ENCODE measurements around the gene VSX1. TPM values are rescaled to one million over a fixed set of nuclear protein-coding genes. Genes with fewer than 3 reads are reported as not detected.

The VSX1 gene
- polyA plus RNA-seq, 2 donors: not detected

GRCh38 chr20:25050082-25050481, 31.9 kb downstream of the VSX1 start:
- Histone ChIP-seq H3K36me3 (ENCODE audit: control insufficient read depth in 2 of 2, insufficient read depth in 2 of 2, low read length in 1 of 2) (peaks cover 3 to 19% of the 10 kb centered on the region in 2 donors), H3K4me1 (ENCODE audit: control insufficient read depth in 2 of 2, insufficient read depth in 2 of 2, low read length in 1 of 2) (peaks cover 24 to 47% of the 10 kb centered on the region in 2 donors), H3K27ac (ENCODE audit: low read depth in 2 of 2, low read length in 1 of 2) (peak overlapping the region in 1 of 2 donors; percentile 45), H3K9me3 (ENCODE audit: control insufficient read depth in 2 of 2, insufficient read depth in 1 of 2, low read depth in 1 of 2, low read length in 1 of 2) (no peaks in the 10 kb centered on the region), H3K27me3 (ENCODE audit: control insufficient read depth in 1 of 2, insufficient read depth in 2 of 2, low read length in 2 of 2) (no peaks in the 10 kb centered on the region), H3K4me3 (ENCODE audit: low read depth in 1 of 2, low read length in 2 of 2) (no peak overlapping the region)
- 71 to 72% methylated on average over 7 of the region's 7 CpGs for WGBS, 2 donors

GRCh38 chr20:25049261-25050060, 32.5 kb downstream of the VSX1 start:
- Histone ChIP-seq H3K36me3 (ENCODE audit: control insufficient read depth in 2 of 2, insufficient read depth in 2 of 2, low read length in 1 of 2) (peaks cover 3 to 19% of the 10 kb centered on the region in 2 donors), H3K9me3 (ENCODE audit: control insufficient read depth in 2 of 2, insufficient read depth in 1 of 2, low read depth in 1 of 2, low read length in 1 of 2) (no peaks in the 10 kb centered on the region), H3K27ac (ENCODE audit: low read depth in 2 of 2, low read length in 1 of 2) (peak overlapping the region; percentile 26 to 61), H3K4me3 (ENCODE audit: low read depth in 1 of 2, low read length in 2 of 2) (no peak overlapping the region), H3K27me3 (ENCODE audit: control insufficient read depth in 1 of 2, insufficient read depth in 2 of 2, low read length in 2 of 2) (no peaks in the 10 kb centered on the region), H3K4me1 (ENCODE audit: control insufficient read depth in 2 of 2, insufficient read depth in 2 of 2, low read length in 1 of 2) (peaks cover 24 to 48% of the 10 kb centered on the region in 2 donors)
- WGBS, 2 donors: 69 to 75% methylated on average over 16 of the region's 16 CpGs

- 51 to 52% methylated on average over 8 of the region's 8 CpGs for WGBS, 2 donors
- H3K36me3 ChIP-seq (ENCODE audit: control insufficient read depth in 2 of 2, insufficient read depth in 2 of 2, low read length in 1 of 2): peaks cover 3 to 19% of the 10 kb centered on the region in 2 donors
- H3K4me3 ChIP-seq (ENCODE audit: low read depth in 1 of 2, low read length in 2 of 2): no peak overlapping the region
- no peaks in the 10 kb centered on the region for H3K27me3 ChIP-seq (ENCODE audit: control insufficient read depth in 1 of 2, insufficient read depth in 2 of 2, low read length in 2 of 2)
- peaks cover 25 to 45% of the 10 kb centered on the region in 2 donors for H3K4me1 ChIP-seq (ENCODE audit: control insufficient read depth in 2 of 2, insufficient read depth in 2 of 2, low read length in 1 of 2)
- H3K9me3 ChIP-seq (ENCODE audit: control insufficient read depth in 2 of 2, insufficient read depth in 1 of 2, low read depth in 1 of 2, low read length in 1 of 2): no peaks in the 10 kb centered on the region
- H3K27ac ChIP-seq (ENCODE audit: low read depth in 2 of 2, low read length in 1 of 2): peak overlapping the region in 1 of 2 donors; percentile 83
Measured at GRCh38 chr20:25048519-25048952, 33.4 kb downstream of the VSX1 start.

- H3K4me1 ChIP-seq (ENCODE audit: control insufficient read depth in 2 of 2, insufficient read depth in 2 of 2, low read length in 1 of 2): peaks cover 26 to 53% of the 10 kb centered on the region in 2 donors
- no peaks in the 10 kb centered on the region for H3K9me3 ChIP-seq (ENCODE audit: control insufficient read depth in 2 of 2, insufficient read depth in 1 of 2, low read depth in 1 of 2, low read length in 1 of 2)
- no peak overlapping the region for H3K4me3 ChIP-seq (ENCODE audit: low read depth in 1 of 2, low read length in 2 of 2)
- peaks cover 3 to 19% of the 10 kb centered on the region in 2 donors for H3K36me3 ChIP-seq (ENCODE audit: control insufficient read depth in 2 of 2, insufficient read depth in 2 of 2, low read length in 1 of 2)
- H3K27me3 ChIP-seq (ENCODE audit: control insufficient read depth in 1 of 2, insufficient read depth in 2 of 2, low read length in 2 of 2): no peaks in the 10 kb centered on the region
- peak overlapping the region; percentile 65 to 83 for H3K27ac ChIP-seq (ENCODE audit: low read depth in 2 of 2, low read length in 1 of 2)
- whole genome bisulfite sequencing, 2 donors: 66 to 67% methylated on average over 13 of the region's 13 CpGs
Measured at GRCh38 chr20:25047766-25048165, 34.2 kb downstream of the VSX1 start.

- WGBS, 2 donors: 82 to 87% methylated on average over 21 of the region's 21 CpGs
- Histone ChIP-seq H3K27me3 (ENCODE audit: control insufficient read depth in 1 of 2, insufficient read depth in 2 of 2, low read length in 2 of 2) (no peaks in the 10 kb centered on the region), H3K36me3 (ENCODE audit: control insufficient read depth in 2 of 2, insufficient read depth in 2 of 2, low read length in 1 of 2) (peaks cover 3 to 19% of the 10 kb centered on the region in 2 donors), H3K9me3 (ENCODE audit: control insufficient read depth in 2 of 2, insufficient read depth in 1 of 2, low read depth in 1 of 2, low read length in 1 of 2) (no peaks in the 10 kb centered on the region), H3K4me3 (ENCODE audit: low read depth in 1 of 2, low read length in 2 of 2) (no peak overlapping the region), H3K4me1 (ENCODE audit: control insufficient read depth in 2 of 2, insufficient read depth in 2 of 2, low read length in 1 of 2) (peaks cover 28 to 56% of the 10 kb centered on the region in 2 donors), H3K27ac (ENCODE audit: low read depth in 2 of 2, low read length in 1 of 2) (peak overlapping the region; percentile 65 to 66)
Measured at GRCh38 chr20:25046736-25047666, 34.9 kb downstream of the VSX1 start.

GRCh38 chr20:25046181-25046641, 35.7 kb downstream of the VSX1 start:
- Histone ChIP-seq H3K36me3 (ENCODE audit: control insufficient read depth in 2 of 2, insufficient read depth in 2 of 2, low read length in 1 of 2) (peaks cover 3 to 19% of the 10 kb centered on the region in 2 donors), H3K9me3 (ENCODE audit: control insufficient read depth in 2 of 2, insufficient read depth in 1 of 2, low read depth in 1 of 2, low read length in 1 of 2) (no peaks in the 10 kb centered on the region), H3K4me1 (ENCODE audit: control insufficient read depth in 2 of 2, insufficient read depth in 2 of 2, low read length in 1 of 2) (peaks cover 26 to 57% of the 10 kb centered on the region in 2 donors), H3K4me3 (ENCODE audit: low read depth in 1 of 2, low read length in 2 of 2) (no peak overlapping the region), H3K27me3 (ENCODE audit: control insufficient read depth in 1 of 2, insufficient read depth in 2 of 2, low read length in 2 of 2) (no peaks in the 10 kb centered on the region), H3K27ac (ENCODE audit: low read depth in 2 of 2, low read length in 1 of 2) (no peak overlapping the region)
- WGBS, 2 donors: 79% methylated on average over 14 of the region's 14 CpGs

GRCh38 chr20:25045343-25045712, 36.6 kb downstream of the VSX1 start:
- H3K36me3 ChIP-seq (ENCODE audit: control insufficient read depth in 2 of 2, insufficient read depth in 2 of 2, low read length in 1 of 2): peaks cover 3 to 14% of the 10 kb centered on the region in 2 donors
- WGBS, 2 donors: 61 to 78% methylated on average over 9 of the region's 9 CpGs
- peaks cover 29 to 51% of the 10 kb centered on the region in 2 donors for H3K4me1 ChIP-seq (ENCODE audit: control insufficient read depth in 2 of 2, insufficient read depth in 2 of 2, low read length in 1 of 2)
- no peaks in the 10 kb centered on the region for H3K27me3 ChIP-seq (ENCODE audit: control insufficient read depth in 1 of 2, insufficient read depth in 2 of 2, low read length in 2 of 2)
- H3K9me3 ChIP-seq (ENCODE audit: control insufficient read depth in 2 of 2, insufficient read depth in 1 of 2, low read depth in 1 of 2, low read length in 1 of 2): no peaks in the 10 kb centered on the region
- peak overlapping the region in 1 of 2 donors; percentile 13 for H3K27ac ChIP-seq (ENCODE audit: low read depth in 2 of 2, low read length in 1 of 2)
- H3K4me3 ChIP-seq (ENCODE audit: low read depth in 1 of 2, low read length in 2 of 2): no peak overlapping the region

- Histone ChIP-seq H3K27ac (ENCODE audit: low read depth in 2 of 2, low read length in 1 of 2) (peak overlapping the region in 1 of 2 donors; percentile 20), H3K9me3 (ENCODE audit: control insufficient read depth in 2 of 2, insufficient read depth in 1 of 2, low read depth in 1 of 2, low read length in 1 of 2) (no peaks in the 10 kb centered on the region), H3K4me1 (ENCODE audit: control insufficient read depth in 2 of 2, insufficient read depth in 2 of 2, low read length in 1 of 2) (peaks cover 30 to 52% of the 10 kb centered on the region in 2 donors), H3K4me3 (ENCODE audit: low read depth in 1 of 2, low read length in 2 of 2) (no peak overlapping the region), H3K27me3 (ENCODE audit: control insufficient read depth in 1 of 2, insufficient read depth in 2 of 2, low read length in 2 of 2) (no peaks in the 10 kb centered on the region), H3K36me3 (ENCODE audit: control insufficient read depth in 2 of 2, insufficient read depth in 2 of 2, low read length in 1 of 2) (peaks cover 3 to 14% of the 10 kb centered on the region in 2 donors)
- 68 to 75% methylated on average over 14 of the region's 14 CpGs for WGBS, 2 donors
Measured at GRCh38 chr20:25044660-25045342, 37.1 kb downstream of the VSX1 start.

- Histone ChIP-seq H3K4me3 (ENCODE audit: low read depth in 1 of 2, low read length in 2 of 2) (no peak overlapping the region), H3K27ac (ENCODE audit: low read depth in 2 of 2, low read length in 1 of 2) (no peak overlapping the region), H3K9me3 (ENCODE audit: control insufficient read depth in 2 of 2, insufficient read depth in 1 of 2, low read depth in 1 of 2, low read length in 1 of 2) (no peaks in the 10 kb centered on the region), H3K4me1 (ENCODE audit: control insufficient read depth in 2 of 2, insufficient read depth in 2 of 2, low read length in 1 of 2) (peaks cover 31 to 56% of the 10 kb centered on the region in 2 donors), H3K36me3 (ENCODE audit: control insufficient read depth in 2 of 2, insufficient read depth in 2 of 2, low read length in 1 of 2) (peaks cover 3 to 14% of the 10 kb centered on the region in 2 donors), H3K27me3 (ENCODE audit: control insufficient read depth in 1 of 2, insufficient read depth in 2 of 2, low read length in 2 of 2) (no peaks in the 10 kb centered on the region)
- 98% methylated on average over 5 of the region's 5 CpGs for WGBS, 2 donors
Measured at GRCh38 chr20:25044261-25044560, 37.7 kb downstream of the VSX1 start.

Measured in esophagus (tissue), 2 donors.